Hepatocyte (in vitro differentiated cells): ENCODE data around the gene TNS2. TPM values are rescaled to one million over a fixed set of nuclear protein-coding genes. Genes with fewer than 3 reads are reported as not detected.

ENCODE experiments used
- DNase-seq: peaks from one replicate; pipeline ENCODE4 v3.0.0-alpha.2; 2016; ENCODE audit warnings: low spot score
- H2AFZ ChIP-seq: fragments of 200-600 bp; sonication (generic); 2 replicates; pipeline ENCODE4 v1.6.0; 2016; ENCODE audit warnings: antibody characterized with exemption, mild to moderate bottlenecking
- H3K27ac ChIP-seq: fragments of 200-600 bp; sonication (generic); 2 replicates; pipeline ENCODE4 v1.5.1; 2016; ENCODE audit warnings: mild to moderate bottlenecking
- H3K27me3 ChIP-seq: fragments of 200-600 bp; sonication (generic); 2 replicates; pipeline ENCODE4 v1.6.1; 2016
- H3K36me3 ChIP-seq: fragments of 200-600 bp; sonication (generic); replicated peaks from 2 replicates; pipeline ENCODE4 v1.5.1; 2016; ENCODE audit warnings: low read depth; ENCODE audit not compliant: insufficient read depth
- H3K4me1 ChIP-seq: fragments of 200-600 bp; sonication (generic); 2 replicates; pipeline ENCODE4 v1.5.1; 2016; ENCODE audit warnings: mild to moderate bottlenecking, moderate library complexity; ENCODE audit not compliant: insufficient read depth
- H3K4me2 ChIP-seq: fragments of 200-600 bp; sonication (generic); 2 replicates; pipeline ENCODE4 v1.6.0; 2016
- H3K4me3 ChIP-seq: fragments of 200-600 bp; sonication (generic); 2 replicates; pipeline ENCODE4 v1.5.1; 2016; ENCODE audit warnings: mild to moderate bottlenecking
- H3K79me2 ChIP-seq: fragments of 200-600 bp; sonication (generic); 2 replicates; pipeline ENCODE4 v1.6.0; 2017; ENCODE audit warnings: mild to moderate bottlenecking
- H3K9me2 ChIP-seq: fragments of 200-600 bp; sonication (generic); replicated peaks from 2 replicates; pipeline ENCODE4 v1.6.0; 2017; ENCODE audit warnings: mild to moderate bottlenecking; ENCODE audit not compliant: insufficient read depth
- H3K9me3 ChIP-seq: fragments of 200-600 bp; sonication (generic); 2 replicates; pipeline ENCODE4 v1.5.1; 2016; ENCODE audit warnings: low read depth, mild to moderate bottlenecking
- H4K20me1 ChIP-seq: fragments of 200-600 bp; sonication (generic); 2 replicates; pipeline ENCODE4 v1.6.0; 2016; ENCODE audit warnings: mild to moderate bottlenecking; ENCODE audit not compliant: insufficient read depth, poor library complexity, severe bottlenecking
- EZH2 ChIP-seq: fragments of 200-600 bp; sonication (generic); IDR thresholded peaks from 2 replicates; pipeline ENCODE4 v1.6.1; 2016; ENCODE audit warnings: antibody characterized with exemption, mild to moderate bottlenecking, borderline replicate concordance
- EZH2phosphoT487 ChIP-seq: fragments of 200-600 bp; sonication (generic); IDR thresholded peaks from one replicate; pipeline ENCODE4 v1.6.1; 2018; ENCODE audit warnings: antibody characterized with exemption, mild to moderate bottlenecking, low read depth, moderate library complexity; ENCODE audit not compliant: unreplicated experiment, severe bottlenecking
- WGBS: methylation state at CpG from one replicate; pipeline ENCODE4 v1.1.6; 2016; ENCODE audit warnings: low lambda C conversion rate; ENCODE audit errors: missing lambda C conversion rate; 5-methylcytosine and 5-hydroxymethylcytosine counted together
- polyA plus RNA-seq: library from polyadenylated mRNA; unstranded; fragments of >200 nt; fragmentation: Nextera tagmentation; extraction: Ambion mirVana; gene quantifications from 2 replicates; pipeline ENCODE4 v1.2.1, GENCODE V29; 2016
- total RNA-seq: library from RNA; depleted of rRNA; stranded (reverse); fragments of >200 nt; gene quantifications from 2 replicates; pipeline ENCODE4 v1.2.3, GENCODE V29; 2014
- TF ChIP-seq, protein P1 (sequence below): fragments of 200-600 bp; sonication (generic); IDR thresholded peaks from 2 replicates; pipeline ENCODE4 v1.5.1; 2016; ENCODE audit warnings: antibody characterized with exemption, mild to moderate bottlenecking; ENCODE audit not compliant: poor library complexity

TNS2 gene
- total and polyA plus RNA-seq, 2 experiments from 2014 or later, result 15.9 to 32.2 TPM

GRCh38 chr12:53050426-53051057 is 677 bp downstream of the TNS2 start:
- no peak overlapping the region for H2AFZ ChIP-seq
- H3K4me2 ChIP-seq, result peak overlapping the region; percentile 83
- H3K4me1 ChIP-seq, result peaks cover 63% of the 10 kb centered on the region
- DNase-seq, result no peak
- H4K20me1 ChIP-seq, result no peaks in the 10 kb centered on the region
- H3K4me3 ChIP-seq, result peak overlapping the region; percentile 34
- no peaks in the 10 kb centered on the region for H3K27me3 ChIP-seq
- WGBS, result 75% methylated on average over 2 of the region's 2 CpGs
- H3K79me2 ChIP-seq, result peaks cover 34% of the 10 kb centered on the region
- peak overlapping the region; percentile 99 for H3K27ac ChIP-seq
- H3K9me3 ChIP-seq, result no peaks in the 10 kb centered on the region
- H3K9me2 ChIP-seq, result no peaks in the 10 kb centered on the region
- TF ChIP-seq, protein P1, sequence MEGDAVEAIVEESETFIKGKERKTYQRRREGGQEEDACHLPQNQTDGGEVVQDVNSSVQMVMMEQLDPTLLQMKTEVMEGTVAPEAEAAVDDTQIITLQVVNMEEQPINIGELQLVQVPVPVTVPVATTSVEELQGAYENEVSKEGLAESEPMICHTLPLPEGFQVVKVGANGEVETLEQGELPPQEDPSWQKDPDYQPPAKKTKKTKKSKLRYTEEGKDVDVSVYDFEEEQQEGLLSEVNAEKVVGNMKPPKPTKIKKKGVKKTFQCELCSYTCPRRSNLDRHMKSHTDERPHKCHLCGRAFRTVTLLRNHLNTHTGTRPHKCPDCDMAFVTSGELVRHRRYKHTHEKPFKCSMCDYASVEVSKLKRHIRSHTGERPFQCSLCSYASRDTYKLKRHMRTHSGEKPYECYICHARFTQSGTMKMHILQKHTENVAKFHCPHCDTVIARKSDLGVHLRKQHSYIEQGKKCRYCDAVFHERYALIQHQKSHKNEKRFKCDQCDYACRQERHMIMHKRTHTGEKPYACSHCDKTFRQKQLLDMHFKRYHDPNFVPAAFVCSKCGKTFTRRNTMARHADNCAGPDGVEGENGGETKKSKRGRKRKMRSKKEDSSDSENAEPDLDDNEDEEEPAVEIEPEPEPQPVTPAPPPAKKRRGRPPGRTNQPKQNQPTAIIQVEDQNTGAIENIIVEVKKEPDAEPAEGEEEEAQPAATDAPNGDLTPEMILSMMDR, result no peak
- TF ChIP-seq EZH2phosphoT487 (no peak), EZH2 (no peak)
- no peaks in the 10 kb centered on the region for H3K36me3 ChIP-seq

- H3K4me1 ChIP-seq, result peaks cover 56% of the 10 kb centered on the region
- H3K9me3 ChIP-seq, result no peaks in the 10 kb centered on the region
- peaks cover 30% of the 10 kb centered on the region for H3K79me2 ChIP-seq
- no peak for TF ChIP-seq EZH2phosphoT487
- TF ChIP-seq EZH2, result no peak
- TF ChIP-seq, protein P1, result no peak
- peak overlapping the region; percentile 83 for H3K4me2 ChIP-seq
- H3K4me3 ChIP-seq, result peak overlapping the region; percentile 9
- no peak overlapping the region for H2AFZ ChIP-seq
- H3K27ac ChIP-seq, result peak overlapping the region; percentile 99
- peak; percentile 74 for DNase-seq
- no peaks in the 10 kb centered on the region for H3K9me2 ChIP-seq
- H3K36me3 ChIP-seq, result no peaks in the 10 kb centered on the region
- no peaks in the 10 kb centered on the region for H4K20me1 ChIP-seq
- no peaks in the 10 kb centered on the region for H3K27me3 ChIP-seq
- 56% methylated on average over 11 of the region's 11 CpGs for WGBS
Measured at GRCh38 chr12:53051058-53051880, 1.4 kb downstream of the TNS2 start.

- Histone ChIP-seq H4K20me1 (no peaks in the 10 kb centered on the region), H3K9me3 (no peaks in the 10 kb centered on the region), H3K9me2 (no peaks in the 10 kb centered on the region), H3K36me3 (no peaks in the 10 kb centered on the region), H3K27me3 (no peaks in the 10 kb centered on the region), H3K4me2 (peak overlapping the region; percentile 83), H3K4me3 (no peak overlapping the region), H3K27ac (peak overlapping the region; percentile 99), H2AFZ (no peak overlapping the region), H3K79me2 (peaks cover 30% of the 10 kb centered on the region), H3K4me1 (peaks cover 55% of the 10 kb centered on the region)
- no peak for TF ChIP-seq EZH2
- TF ChIP-seq, protein P1, result no peak
- no peak for TF ChIP-seq EZH2phosphoT487
- no peak for DNase-seq
- WGBS, result 89% methylated on average over 7 of the region's 7 CpGs
Measured at GRCh38 chr12:53051881-53052412, 2.1 kb downstream of the TNS2 start.
